ENCODE results near the gene SEMA4D.

Gene SEMA4D

DNA sequence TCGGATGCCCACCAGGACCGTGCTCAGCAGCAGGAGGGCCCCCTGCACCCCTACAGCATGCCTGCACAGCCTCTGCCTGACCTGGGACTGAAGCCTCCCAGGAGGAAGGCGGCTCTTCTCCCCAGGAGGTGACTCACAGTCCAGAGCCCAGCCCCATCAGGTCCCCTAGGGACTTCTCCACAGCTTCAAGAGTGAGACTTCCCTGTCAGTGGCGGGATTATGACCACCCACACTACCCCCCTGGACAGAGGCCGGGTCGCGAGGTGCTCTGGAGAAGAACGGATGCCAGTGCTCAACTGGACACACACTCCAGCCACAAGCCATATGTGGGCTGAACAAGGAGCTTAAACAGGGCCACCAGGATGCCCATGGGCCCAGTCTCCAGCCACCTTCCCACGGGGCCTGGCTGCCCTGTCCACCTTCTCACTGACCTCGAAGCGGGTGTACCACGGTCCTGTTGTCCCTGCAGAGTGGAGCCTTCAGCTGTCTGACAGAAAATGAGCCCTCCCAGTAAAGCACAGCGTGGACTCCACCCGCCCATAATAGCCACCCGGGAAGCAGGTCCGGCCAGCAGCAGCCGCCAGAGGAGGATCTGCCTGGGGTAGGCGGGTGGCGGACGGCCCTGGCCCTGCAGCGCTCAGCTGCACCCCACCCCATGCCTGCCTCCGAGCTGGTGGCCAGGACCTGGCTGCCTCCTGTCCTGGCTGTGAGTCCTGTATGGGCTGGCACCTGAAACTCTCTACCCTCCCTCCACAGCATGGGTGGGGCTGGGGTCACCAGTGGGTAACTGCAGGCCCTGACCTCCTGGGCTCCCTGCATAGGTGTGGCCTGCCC is 54.7 kb downstream of the SEMA4D start:
- no peak for DNase-seq

DNA sequence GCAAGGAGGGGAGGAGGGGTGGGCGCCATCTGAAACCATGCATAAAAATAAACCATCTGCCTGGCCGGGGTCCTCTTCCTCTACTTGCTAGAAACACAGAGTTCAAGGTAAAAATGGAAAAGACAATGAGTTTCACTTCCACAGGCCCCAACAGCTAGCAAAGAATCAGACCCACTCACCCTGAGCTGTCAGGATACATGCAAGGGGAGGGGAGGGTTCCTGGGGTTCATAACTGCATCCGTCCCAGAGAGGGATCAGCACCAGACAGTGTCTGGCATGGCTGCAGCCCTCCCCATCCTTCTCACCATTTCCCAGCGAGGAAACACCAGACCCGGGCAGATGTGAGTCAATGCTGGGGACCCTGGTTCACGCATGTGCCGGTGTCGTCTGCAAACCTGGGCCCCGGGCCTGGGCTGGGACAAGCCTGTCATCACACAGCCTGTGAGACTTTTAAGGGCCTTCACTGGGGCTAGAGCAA is 55.4 kb downstream of the SEMA4D start:
- DNase-seq: no peak

GRCh38 chr9:89441986-89442385 is 55.9 kb downstream of the SEMA4D start:
- DNase-seq: no peak

GRCh38 chr9:89441655-89441970 is 56.3 kb downstream of the SEMA4D start:
- no peak for DNase-seq

DNA sequence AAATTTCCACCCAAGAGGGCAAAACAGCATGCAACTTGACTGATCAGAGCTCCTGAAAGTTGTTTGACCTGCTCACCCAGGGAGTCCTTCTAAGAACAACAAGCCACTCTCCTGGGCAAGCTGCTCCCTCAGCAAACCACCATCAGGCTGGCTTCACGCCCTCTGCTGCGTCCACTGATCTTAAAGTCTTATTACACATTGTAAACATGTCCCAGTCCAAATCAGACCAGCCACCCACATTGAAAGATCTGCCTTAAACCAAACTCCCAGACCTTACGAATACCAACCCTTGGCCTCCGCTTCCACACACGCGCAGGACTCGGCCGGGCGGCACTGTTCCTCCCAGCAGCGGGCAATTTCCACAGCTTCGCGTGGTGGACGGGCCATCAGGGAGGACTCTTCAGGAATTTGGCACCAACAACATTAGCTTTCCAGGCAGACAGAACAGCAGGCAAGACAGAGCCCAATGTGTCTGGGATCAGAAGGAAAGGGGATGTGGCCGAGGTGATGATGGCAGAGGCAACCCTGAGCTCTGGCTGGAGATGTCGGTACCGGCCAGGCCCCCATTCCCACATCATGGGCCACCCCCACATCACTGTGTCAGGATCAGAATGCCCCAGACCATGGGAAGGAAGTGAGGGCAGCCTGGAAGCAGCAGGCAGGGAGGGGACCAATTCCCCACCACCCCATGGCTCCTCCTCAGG is 56.8 kb downstream of the SEMA4D start:
- DNase-seq: no peak

- no peak for DNase-seq
Observed at GRCh38 chr9:89440548-89440947, 57.4 kb downstream of the SEMA4D start.

DNA sequence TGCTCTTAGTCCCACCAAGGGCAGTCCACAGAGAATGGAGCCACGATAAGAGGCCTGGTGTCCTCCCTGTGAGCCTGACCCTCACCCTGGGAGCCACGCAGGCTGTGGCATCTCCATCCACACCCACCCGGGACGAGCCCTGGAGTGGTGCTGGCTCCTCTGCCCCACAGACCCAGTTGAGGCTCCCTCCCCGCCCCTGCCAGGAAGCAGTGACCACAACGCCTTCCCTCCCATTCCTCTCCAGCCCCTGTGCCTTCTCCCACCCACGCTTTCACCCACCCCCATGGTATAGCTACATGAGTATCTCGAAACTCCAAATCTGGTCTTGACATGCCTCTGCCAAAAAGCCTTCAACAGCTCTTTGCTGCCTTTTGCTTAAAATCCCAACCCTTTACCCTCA is 57.9 kb downstream of the SEMA4D start:
- DNase-seq: no peak

DNA sequence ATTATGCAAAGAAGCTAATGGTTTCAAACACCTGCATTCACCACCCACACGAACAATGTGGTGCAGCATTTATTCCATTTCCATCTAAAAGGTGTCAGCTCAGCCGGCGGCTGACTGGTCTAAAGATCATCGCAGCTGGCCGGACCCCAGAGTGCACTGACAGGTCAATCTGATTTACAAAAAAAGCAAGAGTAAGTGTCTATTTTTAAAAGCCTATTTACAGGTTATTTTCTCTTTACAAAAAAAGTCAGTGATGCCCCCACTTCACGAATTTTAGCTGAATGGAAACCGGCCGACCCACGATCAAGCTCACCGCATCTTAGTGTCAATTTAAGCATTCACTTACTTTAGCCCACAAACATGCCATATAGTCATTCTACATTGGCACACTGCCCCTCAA is 58.3 kb downstream of the SEMA4D start:
- no peak for DNase-seq

GRCh38 chr9:89438194-89438593 is 59.7 kb downstream of the SEMA4D start:
- no peak for DNase-seq

- no peak for DNase-seq
Observed at GRCh38 chr9:89437772-89438171, 60.1 kb downstream of the SEMA4D start.

DNA sequence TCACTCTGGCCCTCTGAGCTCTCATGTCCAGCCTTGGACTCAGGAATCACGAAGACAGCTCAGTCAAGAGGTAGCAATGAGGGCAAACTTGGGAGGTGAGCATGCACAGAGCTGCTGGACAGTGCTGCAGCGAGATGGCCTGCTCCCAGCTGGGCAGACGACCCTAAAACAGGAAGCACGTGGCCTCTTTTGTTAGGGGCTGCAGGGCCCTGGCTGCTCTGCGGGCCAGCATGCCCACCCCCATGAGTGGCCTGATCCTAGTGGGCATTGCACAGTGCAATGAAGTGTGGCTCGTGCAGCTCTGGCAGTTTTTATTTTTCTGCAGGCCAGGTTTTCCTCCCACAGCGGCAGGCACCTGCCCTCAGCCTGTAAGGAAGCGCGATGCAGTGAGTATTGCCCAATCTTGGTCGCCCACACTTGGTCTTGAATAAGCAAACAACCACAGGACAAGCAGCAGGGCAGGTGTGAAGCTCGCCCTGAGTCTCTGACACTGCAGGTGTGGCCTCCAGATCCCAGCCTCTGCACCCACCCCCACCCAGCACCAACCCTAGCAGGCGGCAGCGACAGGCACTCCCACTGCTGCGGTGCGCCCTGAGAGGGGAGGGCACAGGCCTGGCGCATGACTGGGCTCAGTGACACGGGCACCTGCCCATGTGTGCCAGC is 60.8 kb downstream of the SEMA4D start:
- peak; percentile 56 to 70 for DNase-seq

GRCh38 chr9:89436326-89436725 is 61.6 kb downstream of the SEMA4D start:
- no peak for DNase-seq

DNA sequence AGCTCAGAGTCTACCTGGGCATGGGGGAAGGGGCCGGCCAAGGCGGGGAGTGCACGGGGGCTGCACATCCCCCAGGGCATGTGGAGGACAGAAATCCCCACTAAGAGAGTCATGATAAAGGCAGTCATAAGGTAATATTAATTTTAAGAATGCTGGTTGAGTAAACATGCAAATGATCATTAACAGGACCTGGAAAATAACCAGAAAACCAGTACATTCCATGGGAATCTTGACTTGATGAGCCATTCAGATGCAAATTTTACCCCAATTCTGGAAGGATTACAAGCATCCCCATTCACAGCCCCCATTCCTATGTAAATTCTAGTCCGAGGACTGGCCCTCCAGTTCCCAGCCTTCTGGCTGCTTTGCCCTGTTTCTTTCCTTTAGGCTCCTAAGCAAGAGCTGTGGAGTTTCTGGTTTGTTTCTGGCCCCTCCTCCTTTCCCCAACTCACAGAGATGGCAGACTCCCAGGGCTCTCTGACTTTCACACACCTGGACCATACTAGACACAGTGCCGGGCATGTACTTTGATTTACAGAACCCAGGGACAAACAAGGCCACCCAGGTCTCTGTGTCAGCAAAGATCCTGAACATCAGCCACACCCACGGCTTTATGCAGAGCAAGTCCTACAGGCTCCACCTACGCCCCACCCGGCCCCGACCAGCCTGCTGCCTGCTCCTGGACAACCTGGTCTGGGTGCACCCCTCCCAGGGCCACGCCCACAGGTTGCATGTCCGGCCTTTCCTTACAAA is 62.7 kb downstream of the SEMA4D start:
- no peak for DNase-seq

DNA sequence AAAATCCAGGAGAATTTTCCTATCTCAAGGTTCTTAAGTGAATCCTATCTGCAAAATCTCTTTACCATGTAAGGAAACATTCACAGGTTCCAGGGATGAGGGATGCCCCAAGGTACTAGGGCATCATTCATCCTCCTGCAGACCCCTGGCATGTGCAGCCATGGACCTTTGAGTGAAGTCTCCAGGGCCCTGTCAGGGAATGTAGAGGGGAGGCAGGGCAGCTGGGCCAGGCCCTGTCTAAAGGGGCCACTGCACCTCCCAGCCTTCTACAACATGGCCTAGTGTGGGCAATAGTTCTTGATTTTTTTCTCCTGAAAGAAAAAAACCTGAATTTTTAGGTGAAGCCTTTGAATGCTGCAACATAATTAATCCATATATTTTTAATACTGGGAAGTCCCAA is 63.3 kb downstream of the SEMA4D start:
- DNase-seq: no peak

- DNase-seq: no peak
Observed at GRCh38 chr9:89433826-89434225, 64.1 kb downstream of the SEMA4D start.

GRCh38 chr9:89432986-89433530 is 64.9 kb downstream of the SEMA4D start:
- DNase-seq: no peak

DNA sequence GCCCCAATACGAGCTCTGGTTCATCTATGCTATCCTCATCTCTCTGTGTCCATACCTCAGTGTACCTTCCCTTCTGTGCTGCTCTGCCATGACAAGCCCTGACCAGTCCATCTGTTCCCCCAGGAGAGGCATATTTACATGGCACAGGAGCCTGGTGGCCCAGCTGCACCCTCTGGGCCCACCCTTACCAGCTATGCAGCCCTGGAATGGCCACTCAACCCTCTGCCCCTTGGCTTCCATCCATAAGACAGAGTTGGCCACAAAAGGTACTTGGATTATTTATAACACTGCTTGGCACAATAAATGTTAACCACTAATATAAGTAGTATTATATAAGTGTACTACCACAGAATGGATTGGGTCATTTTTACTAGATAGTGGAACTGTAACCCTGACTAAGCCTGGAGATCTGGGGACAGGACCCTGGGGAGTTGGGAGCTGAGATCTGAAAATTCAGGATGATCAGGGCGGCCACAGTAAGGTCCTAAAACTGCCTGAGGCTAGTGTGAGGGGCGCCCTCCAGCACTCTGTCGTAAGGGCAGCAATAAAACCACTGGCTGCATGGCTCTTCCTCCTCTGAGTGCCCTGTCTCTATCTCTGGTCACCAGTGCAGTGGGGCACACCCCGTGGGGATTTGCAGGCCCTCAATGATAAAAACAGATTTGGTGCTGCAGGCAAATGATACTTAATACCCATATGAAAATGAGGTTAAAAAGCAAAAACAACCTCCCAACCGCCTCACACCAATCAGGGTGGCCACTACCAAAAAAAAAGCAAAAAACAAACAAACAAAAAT is 65.8 kb downstream of the SEMA4D start:
- DNase-seq: no peak

DNA sequence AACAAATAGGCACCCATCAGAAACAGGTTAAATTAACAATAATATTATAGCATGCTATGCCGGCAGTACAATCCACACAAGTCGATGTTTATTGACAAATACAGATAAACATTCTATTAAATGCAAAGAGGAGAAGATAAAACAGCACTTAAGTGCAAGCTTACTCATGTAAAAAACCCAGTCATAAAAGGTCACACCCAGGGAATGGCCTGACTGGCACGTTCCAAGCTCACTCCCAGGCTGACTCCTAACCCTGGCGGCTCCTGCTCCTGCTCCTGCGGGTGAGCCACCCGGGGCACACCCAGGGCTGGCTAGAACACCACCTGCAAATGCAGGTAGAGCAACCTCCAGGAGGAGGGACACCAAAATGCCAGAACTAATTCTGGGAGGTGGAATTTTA is 66.9 kb downstream of the SEMA4D start:
- DNase-seq: no peak

GRCh38 chr9:89428901-89429890 is 68.7 kb downstream of the SEMA4D start:
- DNase-seq: peak; percentile 69 to 72

DNA sequence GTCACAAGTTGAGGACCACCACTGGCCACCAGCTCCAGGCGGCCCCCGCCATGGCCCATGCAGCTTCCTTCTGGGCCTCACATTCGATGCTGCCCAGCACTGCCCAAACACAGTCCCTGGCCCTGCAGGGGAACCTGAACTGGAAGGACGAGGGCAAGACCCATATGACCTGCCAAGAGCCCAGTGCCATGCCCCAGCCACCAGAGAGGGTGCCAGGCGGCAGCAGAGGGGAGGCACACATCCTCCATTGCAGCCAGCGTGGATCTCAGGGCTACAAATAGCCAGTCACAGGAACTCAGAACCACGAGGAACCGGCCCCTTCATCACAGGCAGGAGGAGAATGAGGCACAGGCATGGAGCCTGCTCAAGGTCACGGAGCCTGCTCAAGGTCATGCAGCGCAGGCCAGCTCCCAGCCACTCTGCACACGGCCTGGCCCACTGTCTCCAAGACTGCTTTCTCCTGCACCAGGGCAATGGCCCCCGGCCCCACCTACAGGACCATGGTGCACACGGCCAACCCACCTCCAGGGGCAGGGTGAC is 69.6 kb downstream of the SEMA4D start:
- DNase-seq: no peak

Data from activated CD4-positive, alpha-beta T cell treated with anti-CD3 and anti-CD28 coated beads for 4 hours (primary cell).